ENCODE data around the gene NTSR1. TPM values are rescaled to one million over a fixed set of nuclear protein-coding genes. Genes with fewer than 3 reads are reported as not detected.

NTSR1 gene
- total RNA-seq, 1 experiment from 2014 or later = 0.98 TPM

DNA sequence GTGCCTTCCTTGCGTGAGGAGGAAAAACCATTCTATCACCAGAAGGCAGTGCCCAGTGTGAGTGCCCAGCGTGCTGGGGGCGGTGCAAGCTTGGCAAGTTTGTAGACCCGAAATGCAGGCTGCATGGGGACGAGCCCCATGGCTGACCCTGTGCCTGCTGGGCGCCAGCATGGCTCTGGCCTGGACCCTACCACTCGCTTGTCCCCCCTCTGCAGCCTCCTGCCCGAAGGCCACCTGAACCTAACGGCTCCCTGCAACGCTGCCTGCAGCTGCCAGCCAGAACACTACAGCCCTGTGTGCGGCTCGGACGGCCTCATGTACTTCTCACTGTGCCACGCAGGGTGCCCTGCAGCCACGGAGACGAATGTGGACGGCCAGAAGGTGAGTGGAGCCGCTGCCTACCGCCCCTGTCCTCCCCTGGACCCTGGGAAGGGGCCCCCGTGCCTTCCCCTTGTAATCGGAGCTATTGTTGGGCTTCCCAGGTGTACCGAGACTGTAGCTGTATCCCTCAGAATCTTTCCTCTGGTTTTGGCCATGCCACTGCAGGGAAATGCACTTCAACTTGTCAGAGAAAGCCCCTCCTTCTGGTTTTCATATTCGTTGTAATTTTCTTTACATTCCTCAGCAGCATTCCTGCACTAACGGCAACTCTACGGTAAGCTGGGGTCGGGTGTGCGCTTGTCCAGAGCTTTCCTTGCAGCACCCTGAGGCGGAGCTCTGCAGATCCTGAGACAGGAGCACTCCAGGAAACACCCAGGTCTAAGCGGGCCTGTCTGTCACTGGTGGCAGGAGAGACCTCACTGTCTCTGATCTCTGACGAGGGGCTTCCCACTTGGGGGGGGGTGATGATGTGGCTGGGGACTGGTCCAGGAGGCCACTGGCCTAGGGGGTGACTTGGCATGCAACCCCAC lies 40.9 kb upstream of the NTSR1 start:
- no TSS peak for BruUV-seq (replicated peaks)
- H3K27ac ChIP-seq = no peak overlapping the region
- POLR2A ChIA-PET (ENCODE audit: unreplicated experiment) = interaction anchor here (0.7 to 1.0 kb wide), 2 partner anchors 95 to 126 kb away, joined by 3 to 7 read pairs; no protein-coding TSS in a partner anchor

DNA sequence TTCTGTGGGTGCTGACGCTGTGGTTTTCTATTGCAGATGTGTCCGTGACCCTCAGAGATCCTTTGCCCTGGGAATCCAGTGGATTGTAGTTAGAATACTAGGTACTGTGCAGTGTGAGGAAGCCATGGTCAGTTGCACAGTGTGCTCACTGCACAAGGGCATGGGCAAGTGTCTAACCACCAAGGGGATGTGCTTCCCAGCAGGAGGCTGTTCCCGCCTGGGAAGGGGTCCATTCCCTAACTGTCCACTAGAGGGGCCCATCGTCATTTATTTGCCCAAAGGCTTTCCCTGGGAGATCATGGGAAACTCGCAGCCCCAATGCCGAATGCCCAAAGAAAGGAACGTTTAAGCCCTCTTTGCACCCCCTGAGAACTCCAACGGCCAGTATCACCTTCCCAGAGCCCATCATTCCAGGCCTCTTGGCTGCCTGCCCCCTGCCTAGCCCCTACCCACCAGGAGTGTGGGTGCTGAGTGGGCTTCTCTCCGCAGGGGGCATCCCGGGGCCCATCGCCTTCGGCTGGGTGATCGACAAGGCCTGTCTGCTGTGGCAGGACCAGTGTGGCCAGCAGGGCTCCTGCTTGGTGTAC lies 40.1 kb upstream of the NTSR1 start:
- no TSS peak for BruUV-seq (replicated peaks)
- peak; percentile 53 to 76 for DNase-seq
- Histone ChIP-seq H3K36me3 (ENCODE audit: low read depth) (0 out of 2 replicates have a peak, but pooled peaks cover 17% of the 10 kb centered on the region), H3K27ac (no peak overlapping the region), H3K79me2 (ENCODE audit: low read depth) (no peaks in the 10 kb centered on the region), H3K4me1 (replicated peaks; ENCODE audit: insufficient read depth) (no peaks in the 10 kb centered on the region), H3K27me3 (ENCODE audit: insufficient read depth, low read depth) (no peaks in the 10 kb centered on the region), H4K20me1 (ENCODE audit: insufficient read depth) (peaks cover 27% of the 10 kb centered on the region), H2AFZ (no peak overlapping the region), H3K4me2 (no peak overlapping the region), H3K9me3 (ENCODE audit: insufficient read depth, low read depth) (no peaks in the 10 kb centered on the region), H3K4me3 (no peak overlapping the region), H3K9me2 (ENCODE audit: insufficient read depth) (no peaks in the 10 kb centered on the region), H3F3A (ENCODE audit: insufficient read depth, low read depth) (peaks cover 45% of the 10 kb centered on the region)
- peak; percentile 91 for TF ChIP-seq CTCF (conservative IDR thresholded peaks at IDR 0.05)
- TF ChIP-seq EZH2 (IDR thresholded peaks at IDR 0.05; ENCODE audit: low read depth) = no peak
- intact Hi-C loops (cut with micrococcal nuclease; ENCODE audit: unreplicated experiment) = loop anchor here (1.0 to 5.0 kb wide), 3 partner anchors 123 to 168 kb away; no protein-coding TSS in a partner anchor
- CTCF ChIA-PET = interaction anchor here (0.6 to 0.9 kb wide), 2 partner anchors 13 to 513 kb away, joined by 3 to 4 read pairs; no protein-coding TSS in a partner anchor
- POLR2A ChIA-PET (ENCODE audit: unreplicated experiment) = no interaction called here

More for the DNA sequence above, 40.9 kb upstream of the NTSR1 start:
- H3K4me2 ChIP-seq = no peak overlapping the region
- peaks cover 44% of the 10 kb centered on the region for H3F3A ChIP-seq (ENCODE audit: insufficient read depth, low read depth)
- peaks cover 30% of the 10 kb centered on the region for H4K20me1 ChIP-seq (ENCODE audit: insufficient read depth)
- no peaks in the 10 kb centered on the region for H3K9me2 ChIP-seq (ENCODE audit: insufficient read depth)
- CTCF ChIA-PET = interaction anchor here (0.9 to 1.5 kb wide), 3 partner anchors 12 to 155 kb away, joined by 3 to 14 read pairs (median 4); no protein-coding TSS in a partner anchor
- no peak for DNase-seq
- TF ChIP-seq CTCF (conservative IDR thresholded peaks at IDR 0.05) = no peak
- TF ChIP-seq EZH2 (IDR thresholded peaks at IDR 0.05; ENCODE audit: low read depth) = no peak
- no peak overlapping the region for H3K4me3 ChIP-seq
- H3K36me3 ChIP-seq (ENCODE audit: low read depth) = 0 out of 2 replicates have a peak, but pooled peaks cover 17% of the 10 kb centered on the region
- no peaks in the 10 kb centered on the region for H3K4me1 ChIP-seq (replicated peaks; ENCODE audit: insufficient read depth)
- no peaks in the 10 kb centered on the region for H3K79me2 ChIP-seq (ENCODE audit: low read depth)
- intact Hi-C loops (cut with micrococcal nuclease; ENCODE audit: unreplicated experiment) = loop anchor here (1.0 to 5.0 kb wide), 4 partner anchors 45 to 167 kb away; no protein-coding TSS in a partner anchor
- no peaks in the 10 kb centered on the region for H3K9me3 ChIP-seq (ENCODE audit: insufficient read depth, low read depth)
- no peak overlapping the region for H2AFZ ChIP-seq
- no peaks in the 10 kb centered on the region for H3K27me3 ChIP-seq (ENCODE audit: insufficient read depth, low read depth)

- H3K4me2 ChIP-seq = no peak overlapping the region
- no peaks in the 10 kb centered on the region for H3K9me2 ChIP-seq (ENCODE audit: insufficient read depth)
- no peak overlapping the region for H3K4me3 ChIP-seq
- H3K27ac ChIP-seq = no peak overlapping the region
- TF ChIP-seq CTCF (conservative IDR thresholded peaks at IDR 0.05) (no peak), EZH2 (IDR thresholded peaks at IDR 0.05; ENCODE audit: low read depth) (no peak)
- no peaks in the 10 kb centered on the region for H3K27me3 ChIP-seq (ENCODE audit: insufficient read depth, low read depth)
- H3K79me2 ChIP-seq (ENCODE audit: low read depth) = no peaks in the 10 kb centered on the region
- CTCF ChIA-PET = interaction anchor here (0.6 kb wide), 2 partner anchors 125 to 512 kb away, joined by 4 to 9 read pairs; no protein-coding TSS in a partner anchor
- H3K9me3 ChIP-seq (ENCODE audit: insufficient read depth, low read depth) = no peaks in the 10 kb centered on the region
- no peaks in the 10 kb centered on the region for H3K4me1 ChIP-seq (replicated peaks; ENCODE audit: insufficient read depth)
- no peak for DNase-seq
- POLR2A ChIA-PET (ENCODE audit: unreplicated experiment) = no interaction called here
- intact Hi-C loops (cut with micrococcal nuclease; ENCODE audit: unreplicated experiment) = loop anchor here (5.0 kb wide), 1 partner anchor 152 kb away; no protein-coding TSS in a partner anchor
- H2AFZ ChIP-seq = no peak overlapping the region
- H4K20me1 ChIP-seq (ENCODE audit: insufficient read depth) = peaks cover 24% of the 10 kb centered on the region
- 0 out of 2 replicates have a peak, but pooled peaks cover 15% of the 10 kb centered on the region for H3K36me3 ChIP-seq (ENCODE audit: low read depth)
- no TSS peak for BruUV-seq (replicated peaks)
- peaks cover 48% of the 10 kb centered on the region for H3F3A ChIP-seq (ENCODE audit: insufficient read depth, low read depth)
These were observed 39.4 kb upstream of the NTSR1 start for GRCh38 chr20:62669249-62669648.

Data from PC-9 (cell line).